ENCODE measurements around the gene MBD6. TPM values are rescaled to one million over a fixed set of nuclear protein-coding genes. Genes with fewer than 3 reads are reported as not detected.

MBD6 gene
- total and polyA plus RNA-seq, 2 of the 13 experiments (the other 11 are each of a cell fraction or from before 2014, with no cell fraction given): 4.1 to 5.9 TPM

- H3K9me3 ChIP-seq (ENCODE audit: low read length): no peaks in the 10 kb centered on the region
- H4K20me1 ChIP-seq (ENCODE audit: insufficient read depth, low read length): no peaks in the 10 kb centered on the region
- 100% methylated on average over 1 of the region's 1 CpG for WGBS (ENCODE audit: low lambda C conversion rate)
- intact Hi-C loops (cut with micrococcal nuclease; ENCODE audit: unreplicated experiment) (no loop called here), in situ Hi-C loops (cut with HindIII; ENCODE audit: extremely low pct_ligation_motif_present, low pct_unique_long_range_greater_than_20kb) (no loop called here)
- H3K4me3 ChIP-seq (replicated peaks in 1 of 3; ENCODE audit: insufficient read depth in 1 of 3, low read depth in 2 of 3, low read length in 3 of 3): no peak overlapping the region
- DNase-seq (ENCODE audit: low spot score) (no peak), FAIRE-seq (no peak), ATAC-seq (no peak)
- TF ChIP-seq FOXC1 (CRISPR knock-in tag; IDR thresholded peaks at IDR 0.05; ENCODE audit: borderline replicate concordance) (no peak), ZC3H4 (CRISPR knock-in tag; IDR thresholded peaks at IDR 0.05; ENCODE audit: borderline replicate concordance) (no peak), ZNF839 (CRISPR knock-in tag; IDR thresholded peaks at IDR 0.05; ENCODE audit: borderline replicate concordance) (no peak), ZNF768 (CRISPR knock-in tag; IDR thresholded peaks at IDR 0.05) (no peak), ZKSCAN5 (CRISPR knock-in tag; IDR thresholded peaks at IDR 0.05) (no peak), ZFP90 (CRISPR knock-in tag; IDR thresholded peaks at IDR 0.05; ENCODE audit: borderline replicate concordance) (no peak), ZFYVE20 (CRISPR knock-in tag; IDR thresholded peaks at IDR 0.05; ENCODE audit: borderline replicate concordance, low read depth) (no peak), HNRNPLL (IDR thresholded peaks at IDR 0.05; ENCODE audit: low read depth, low read length, poor library complexity, severe bottlenecking) (no peak)
- H3K9ac ChIP-seq (ENCODE audit: insufficient read depth, low read depth, low read length): no peak overlapping the region
- no peaks in the 10 kb centered on the region for H3K79me2 ChIP-seq (ENCODE audit: insufficient read depth, low read length)
- ChIA-PET POLR2A (interaction anchor here (1.4 kb wide), 1 partner anchor 11 kb away, joined by 4 read pairs; no protein-coding TSS in a partner anchor), CTCF (ENCODE audit: low intra/inter-chr PET ratio, low total read pairs) (no interaction called here)
- no peak overlapping the region for H3K27ac ChIP-seq (ENCODE audit: extremely low read length, insufficient read depth, low read length)
- no TSS peak for BruUV-seq (replicated peaks)
- H3K4me1 ChIP-seq (ENCODE audit: insufficient read depth, low read length): no peaks in the 10 kb centered on the region
- no peak overlapping the region for H3K4me2 ChIP-seq (ENCODE audit: low read depth, low read length)
- peaks cover 19 to 44% of the 10 kb centered on the region in 2 experiments; a peak in 4 of 5 replicates for H3K36me3 ChIP-seq (replicated peaks in 1 of 2; ENCODE audit: control insufficient read depth in 1 of 2, insufficient read depth in 2 of 2, low read length in 2 of 2)
- no peaks in the 10 kb centered on the region for H3K27me3 ChIP-seq (ENCODE audit: control insufficient read depth in 1 of 2, insufficient read depth in 2 of 2, low read length in 2 of 2)
- no peak overlapping the region for H2AFZ ChIP-seq (ENCODE audit: low read length)
Measured at GRCh38 chr12:57536597-57536942, 13.9 kb downstream of the MBD6 start.

- no peak for ATAC-seq
- FAIRE-seq: no peak
- intact Hi-C loops (cut with micrococcal nuclease; ENCODE audit: unreplicated experiment): no loop called here
- Histone ChIP-seq H3K9ac (ENCODE audit: insufficient read depth, low read depth, low read length) (no peak overlapping the region), H3K4me2 (ENCODE audit: low read depth, low read length) (no peak overlapping the region), H3K27ac (ENCODE audit: extremely low read length, insufficient read depth, low read length) (no peak overlapping the region), H3K36me3 (replicated peaks in 1 of 2; ENCODE audit: control insufficient read depth in 1 of 2, insufficient read depth in 2 of 2, low read length in 2 of 2) (peaks cover 7 to 23% of the 10 kb centered on the region in 2 experiments; a peak in 4 of 5 replicates), H2AFZ (ENCODE audit: low read length) (no peak overlapping the region), H3K9me3 (ENCODE audit: low read length) (no peaks in the 10 kb centered on the region), H3K27me3 (ENCODE audit: control insufficient read depth in 1 of 2, insufficient read depth in 2 of 2, low read length in 2 of 2) (no peaks in the 10 kb centered on the region), H3K4me1 (ENCODE audit: insufficient read depth, low read length) (no peaks in the 10 kb centered on the region), H3K4me3 (replicated peaks in 1 of 3; ENCODE audit: insufficient read depth in 1 of 3, low read depth in 2 of 3, low read length in 3 of 3) (no peak overlapping the region), H4K20me1 (ENCODE audit: insufficient read depth, low read length) (no peaks in the 10 kb centered on the region), H3K79me2 (ENCODE audit: insufficient read depth, low read length) (no peaks in the 10 kb centered on the region)
- POLR2A ChIA-PET: interaction anchor here (1.2 to 1.7 kb wide), 3 partner anchors 9 to 37 kb away, joined by 4 to 7 read pairs (median 5); no protein-coding TSS in a partner anchor
- WGBS (ENCODE audit: low lambda C conversion rate): 96% methylated on average over 4 of the region's 5 CpGs
- CTCF ChIA-PET (ENCODE audit: low intra/inter-chr PET ratio, low total read pairs): no interaction called here
- BruUV-seq (replicated peaks): no TSS peak
- in situ Hi-C loops (cut with HindIII; ENCODE audit: extremely low pct_ligation_motif_present, low pct_unique_long_range_greater_than_20kb): no loop called here
- DNase-seq (ENCODE audit: low spot score): no peak
- TF ChIP-seq FOXK2 (IDR thresholded peaks at IDR 0.05): no peak
- no peak for TF ChIP-seq ZBTB34 (CRISPR knock-in tag; IDR thresholded peaks at IDR 0.05)
- TF ChIP-seq ARID4A (CRISPR knock-in tag; IDR thresholded peaks at IDR 0.05; ENCODE audit: borderline replicate concordance): no peak
- no peak for TF ChIP-seq RNF2 (conservative IDR thresholded peaks at IDR 0.05; ENCODE audit: low read depth)
- no peak for TF ChIP-seq NR2C2 (CRISPR knock-in tag; IDR thresholded peaks at IDR 0.05; ENCODE audit: borderline replicate concordance)
Measured at GRCh38 chr12:57539134-57539768, 16.6 kb downstream of the MBD6 start.

All from HepG2 (cell line).